PC-9 (cell line): ENCODE results near the gene TYROBP. TPM values are rescaled to one million over a fixed set of nuclear protein-coding genes. Genes with fewer than 3 reads are reported as not detected.
"Not testable (repeated sequence)": the region's sequence is repeated elsewhere in the genome, so short reads cannot be mapped to it uniquely, and the experiment has no call there.

Experiments
- BruUV-seq: library from RNA; stranded (reverse); fragments of 400-500 nt; replicated peaks from 2 replicates; lab custom pipeline; 2021; lab: Mats Ljungman, UMichigan
- CTCF ChIA-PET: fragments of 300-600 bp; sonication (Branson Sonifier 250); formaldehyde crosslinking; loops from one replicate; lab custom pipeline; 2022; ENCODE audit warnings: antibody characterized with exemption; lab: Charles Lee
- POLR2A ChIA-PET: fragments of 300-600 bp; sonication (Branson Sonifier 250); formaldehyde crosslinking; loops from one replicate; lab custom pipeline; 2022; ENCODE audit warnings: antibody characterized with exemption; ENCODE audit not compliant: unreplicated experiment; lab: Charles Lee
- DNase-seq, 2 experiments: peaks; one replicate each; pipeline versions ENCODE4 v3.0.0 to v3.0.0-alpha.2; 2015 to 2022; ENCODE audit warnings: mixed read lengths in 1 of 2
- H2AFZ ChIP-seq: fragments of 200-600 bp; sonication (generic); 2 replicates; pipeline ENCODE4 v1.8.1; 2017; ENCODE audit warnings: antibody characterized with exemption
- H3F3A ChIP-seq: fragments of 200-600 bp; sonication (generic); 2 replicates; pipeline ENCODE4 v1.8.1; 2017; ENCODE audit warnings: antibody characterized with exemption, mild to moderate bottlenecking, low read depth; ENCODE audit not compliant: insufficient read depth
- H3K27ac ChIP-seq: fragments of 200-600 bp; sonication (generic); 2 replicates; pipeline ENCODE4 v1.6.1; 2016; ENCODE audit warnings: mixed run types
- H3K27me3 ChIP-seq: fragments of 200-600 bp; sonication (generic); 2 replicates; pipeline ENCODE4 v1.6.1; 2016; ENCODE audit warnings: low read depth, mixed run types; ENCODE audit not compliant: insufficient read depth
- H3K36me3 ChIP-seq: fragments of 200-600 bp; sonication (generic); 2 replicates; pipeline ENCODE4 v1.6.1; 2016; ENCODE audit warnings: low read depth, mixed run types
- H3K4me1 ChIP-seq: fragments of 200-600 bp; sonication (generic); replicated peaks from 2 replicates; pipeline ENCODE4 v1.6.1; 2016; ENCODE audit warnings: mixed run types; ENCODE audit not compliant: insufficient read depth
- H3K4me2 ChIP-seq: fragments of 200-600 bp; sonication (generic); 2 replicates; pipeline ENCODE4 v1.6.1; 2017; ENCODE audit warnings: mixed run types
- H3K4me3 ChIP-seq: fragments of 200-600 bp; sonication (generic); 2 replicates; pipeline ENCODE4 v1.6.1; 2016; ENCODE audit warnings: mixed run types
- H3K79me2 ChIP-seq: fragments of 200-600 bp; sonication (generic); 2 replicates; pipeline ENCODE4 v1.6.1; 2017; ENCODE audit warnings: low read depth, mixed run types
- H3K9me2 ChIP-seq: fragments of 200-600 bp; sonication (generic); 2 replicates; pipeline ENCODE4 v1.8.1; 2017; ENCODE audit warnings: mild to moderate bottlenecking; ENCODE audit not compliant: insufficient read depth
- H3K9me3 ChIP-seq: fragments of 200-600 bp; sonication (generic); 2 replicates; pipeline ENCODE4 v1.8.1; 2016; ENCODE audit warnings: low read depth; ENCODE audit not compliant: insufficient read depth
- H4K20me1 ChIP-seq: fragments of 200-600 bp; sonication (generic); 2 replicates; pipeline ENCODE4 v1.8.1; 2017; ENCODE audit not compliant: insufficient read depth
- CTCF ChIP-seq: fragments of 200-600 bp; sonication (generic); conservative IDR thresholded peaks from 2 replicates; pipeline ENCODE4 v1.6.1; 2017; ENCODE audit warnings: mixed run types, antibody characterized with exemption, mild to moderate bottlenecking, moderate library complexity
- EZH2 ChIP-seq: fragments of 200-600 bp; sonication (generic); IDR thresholded peaks from 2 replicates; pipeline ENCODE4 v1.8.0; 2017; ENCODE audit warnings: antibody characterized with exemption, low read depth
- intact Hi-C: fragments of 100-400 bp; cut with micrococcal nuclease; formaldehyde crosslinking; loops from one replicate; pipeline ENCODE4 v1.10.0; 2022; ENCODE audit not compliant: unreplicated experiment
- total RNA-seq: library from RNA; stranded (reverse); gene quantifications from 2 replicates; pipeline ENCODE4 v1.2.3, GENCODE V29; 2021

TYROBP gene
- total RNA-seq, 1 experiment from 2014 or later = not detected

- intact Hi-C loops = no loop called here
Measured at GRCh38 chr19:35871611-35872010, 36.5 kb downstream of the TYROBP start.

GRCh38 chr19:35870798-35871197 lies 37.3 kb downstream of the TYROBP start:
- Histone ChIP-seq H3K4me3 (no peak overlapping the region), H4K20me1 (no peaks in the 10 kb centered on the region), H3K36me3 (no peaks in the 10 kb centered on the region), H2AFZ (no peak overlapping the region), H3K27me3 (peaks cover 50% of the 10 kb centered on the region), H3F3A (no peaks in the 10 kb centered on the region), H3K9me2 (no peaks in the 10 kb centered on the region), H3K4me2 (no peak overlapping the region), H3K4me1 (no peaks in the 10 kb centered on the region), H3K27ac (no peak overlapping the region), H3K79me2 (no peaks in the 10 kb centered on the region), H3K9me3 (no peaks in the 10 kb centered on the region)
- TF ChIP-seq CTCF = no peak
- no peak for TF ChIP-seq EZH2
- POLR2A ChIA-PET = interaction anchor here (0.6 kb wide), 1 partner anchor 215 kb away, joined by 3 read pairs; no protein-coding TSS in a partner anchor
- BruUV-seq = no TSS peak
- no peak for DNase-seq
- CTCF ChIA-PET = no interaction called here
- intact Hi-C loops = no loop called here

More at GRCh38 chr19:35871611-35872010, 36.5 kb downstream of the TYROBP start:
- H3F3A ChIP-seq = no peaks in the 10 kb centered on the region
- H3K27ac ChIP-seq = no peak overlapping the region
- no TSS peak for BruUV-seq
- no peaks in the 10 kb centered on the region for H3K9me3 ChIP-seq
- H3K79me2 ChIP-seq = no peaks in the 10 kb centered on the region
- H2AFZ ChIP-seq = no peak overlapping the region
- peaks cover 50% of the 10 kb centered on the region for H3K27me3 ChIP-seq
- CTCF ChIA-PET = no interaction called here
- POLR2A ChIA-PET = no interaction called here
- H4K20me1 ChIP-seq = no peaks in the 10 kb centered on the region
- no peak for TF ChIP-seq CTCF
- TF ChIP-seq EZH2 = no peak
- H3K4me2 ChIP-seq = no peak overlapping the region
- H3K4me3 ChIP-seq = no peak overlapping the region
- DNase-seq = no peak
- H3K9me2 ChIP-seq = no peaks in the 10 kb centered on the region
- no peaks in the 10 kb centered on the region for H3K36me3 ChIP-seq
- no peaks in the 10 kb centered on the region for H3K4me1 ChIP-seq

GRCh38 chr19:35870124-35870736 lies 37.9 kb downstream of the TYROBP start:
- DNase-seq, H3K9me3 ChIP-seq, H3K36me3 ChIP-seq, H3K4me2 ChIP-seq, H3K9me2 ChIP-seq, H4K20me1 ChIP-seq, POLR2A ChIA-PET, H3K27ac ChIP-seq, H2AFZ ChIP-seq, CTCF ChIA-PET, H3K4me1 ChIP-seq, H3K4me3 ChIP-seq, H3F3A ChIP-seq, H3K79me2 ChIP-seq, BruUV-seq, intact Hi-C loops: not testable (repeated sequence)
- H3K27me3 ChIP-seq = peaks cover 52% of the 10 kb centered on the region
